ENCODE measurements around the gene RARRES2. TPM values are rescaled to one million over a fixed set of nuclear protein-coding genes. Genes with fewer than 3 reads are reported as not detected.

Gene RARRES2
- total and polyA plus RNA-seq, 2 of the 13 experiments (the other 11 are each of a cell fraction or from before 2014, with no cell fraction given): 134 to 172 TPM

- in situ Hi-C loops (cut with HindIII; ENCODE audit: extremely low pct_ligation_motif_present, low pct_unique_long_range_greater_than_20kb) (no loop called here), intact Hi-C loops (cut with micrococcal nuclease; ENCODE audit: unreplicated experiment) (loop anchor here (5.0 to 10.0 kb wide), 2 partner anchors 37 to 75 kb away; partner anchors contain the start of genes ACTR3C and LRRC61)
- POLR2A ChIA-PET: interaction anchor here (1.3 kb wide), 1 partner anchor 29 kb away, joined by 3 read pairs; no protein-coding TSS in a partner anchor
- H3K36me3 ChIP-seq (replicated peaks in 1 of 2; ENCODE audit: control insufficient read depth in 1 of 2, insufficient read depth in 2 of 2, low read length in 2 of 2): no peaks in the 10 kb centered on the region
- BruUV-seq (replicated peaks): no TSS peak
- no peak overlapping the region for H3K4me3 ChIP-seq (replicated peaks in 1 of 3; ENCODE audit: insufficient read depth in 1 of 3, low read depth in 2 of 3, low read length in 3 of 3)
- no peaks in the 10 kb centered on the region for H4K20me1 ChIP-seq (ENCODE audit: insufficient read depth, low read length)
- FAIRE-seq (peak; percentile 75), DNase-seq (ENCODE audit: low spot score) (no peak), ATAC-seq (no peak)
- peaks cover 57% of the 10 kb centered on the region for H3K4me1 ChIP-seq (ENCODE audit: insufficient read depth, low read length)
- no peak overlapping the region for H3K4me2 ChIP-seq (ENCODE audit: low read depth, low read length)
- H3K27ac ChIP-seq (ENCODE audit: extremely low read length, insufficient read depth, low read length): no peak overlapping the region
- no peak overlapping the region for H2AFZ ChIP-seq (ENCODE audit: low read length)
- no peak for TF ChIP-seq ZNF512B (CRISPR knock-in tag; IDR thresholded peaks at IDR 0.05; ENCODE audit: borderline replicate concordance)
- no peak for TF ChIP-seq ZBTB20 (CRISPR knock-in tag; IDR thresholded peaks at IDR 0.05; ENCODE audit: borderline replicate concordance, low read depth)
- 0 out of 2 replicates have a peak, but pooled peaks have one; percentile 5 for TF ChIP-seq CREB1 (IDR thresholded peaks at IDR 0.05)
- TF ChIP-seq CREB1 (CRISPR knock-in tag; IDR thresholded peaks at IDR 0.05): no peak
- TF ChIP-seq ZNF740 (CRISPR knock-in tag; IDR thresholded peaks at IDR 0.05): no peak
- no peak for TF ChIP-seq SMARCE1 (IDR thresholded peaks at IDR 0.05; ENCODE audit: borderline replicate concordance)
- TF ChIP-seq HNRNPL (IDR thresholded peaks at IDR 0.05; ENCODE audit: low read depth, low read length): peak; percentile 82
- no peak for TF ChIP-seq MAFK (conservative IDR thresholded peaks at IDR 0.05 in 1 of 2, IDR thresholded peaks at IDR 0.05 in 1 of 2; ENCODE audit: low read length in 2 of 2)
- no peak for TF ChIP-seq TCF12 (IDR thresholded peaks at IDR 0.05)
- TF ChIP-seq TCF12 (CRISPR knock-in tag; IDR thresholded peaks at IDR 0.05): no peak
- no peak for TF ChIP-seq ZNF839 (CRISPR knock-in tag; IDR thresholded peaks at IDR 0.05; ENCODE audit: borderline replicate concordance)
- no peak for TF ChIP-seq ZNF253 (CRISPR knock-in tag; IDR thresholded peaks at IDR 0.05; ENCODE audit: borderline replicate concordance)
- TF ChIP-seq EEA1 (CRISPR knock-in tag; IDR thresholded peaks at IDR 0.05; ENCODE audit: borderline replicate concordance): no peak
- peak; percentile 80 for TF ChIP-seq ZNF646 (CRISPR knock-in tag; IDR thresholded peaks at IDR 0.05)
- 91% methylated on average over 2 of the region's 2 CpGs for WGBS (ENCODE audit: low lambda C conversion rate)
- no peaks in the 10 kb centered on the region for H3K27me3 ChIP-seq (ENCODE audit: control insufficient read depth in 1 of 2, insufficient read depth in 2 of 2, low read length in 2 of 2)
- no peaks in the 10 kb centered on the region for H3K9me3 ChIP-seq (ENCODE audit: low read length)
- CTCF ChIA-PET (ENCODE audit: low intra/inter-chr PET ratio, low total read pairs): no interaction called here
- H3K9ac ChIP-seq (ENCODE audit: insufficient read depth, low read depth, low read length): no peak overlapping the region
- no peaks in the 10 kb centered on the region for H3K79me2 ChIP-seq (ENCODE audit: insufficient read depth, low read length)
Observed at GRCh38 chr7:150359622-150360362, 18.4 kb upstream of the RARRES2 start.

Data from HepG2 (cell line).